ENCODE measurements around the gene ABHD1. TPM values are rescaled to one million over a fixed set of nuclear protein-coding genes. Genes with fewer than 3 reads are reported as not detected.
"Not testable (repeated sequence)": the region's sequence is repeated elsewhere in the genome, so short reads cannot be mapped to it uniquely, and the experiment has no call there.

The ABHD1 gene
- polyA plus RNA-seq, 4 donors, result 0.99 to 2.0 (median 1.3) TPM

DNA sequence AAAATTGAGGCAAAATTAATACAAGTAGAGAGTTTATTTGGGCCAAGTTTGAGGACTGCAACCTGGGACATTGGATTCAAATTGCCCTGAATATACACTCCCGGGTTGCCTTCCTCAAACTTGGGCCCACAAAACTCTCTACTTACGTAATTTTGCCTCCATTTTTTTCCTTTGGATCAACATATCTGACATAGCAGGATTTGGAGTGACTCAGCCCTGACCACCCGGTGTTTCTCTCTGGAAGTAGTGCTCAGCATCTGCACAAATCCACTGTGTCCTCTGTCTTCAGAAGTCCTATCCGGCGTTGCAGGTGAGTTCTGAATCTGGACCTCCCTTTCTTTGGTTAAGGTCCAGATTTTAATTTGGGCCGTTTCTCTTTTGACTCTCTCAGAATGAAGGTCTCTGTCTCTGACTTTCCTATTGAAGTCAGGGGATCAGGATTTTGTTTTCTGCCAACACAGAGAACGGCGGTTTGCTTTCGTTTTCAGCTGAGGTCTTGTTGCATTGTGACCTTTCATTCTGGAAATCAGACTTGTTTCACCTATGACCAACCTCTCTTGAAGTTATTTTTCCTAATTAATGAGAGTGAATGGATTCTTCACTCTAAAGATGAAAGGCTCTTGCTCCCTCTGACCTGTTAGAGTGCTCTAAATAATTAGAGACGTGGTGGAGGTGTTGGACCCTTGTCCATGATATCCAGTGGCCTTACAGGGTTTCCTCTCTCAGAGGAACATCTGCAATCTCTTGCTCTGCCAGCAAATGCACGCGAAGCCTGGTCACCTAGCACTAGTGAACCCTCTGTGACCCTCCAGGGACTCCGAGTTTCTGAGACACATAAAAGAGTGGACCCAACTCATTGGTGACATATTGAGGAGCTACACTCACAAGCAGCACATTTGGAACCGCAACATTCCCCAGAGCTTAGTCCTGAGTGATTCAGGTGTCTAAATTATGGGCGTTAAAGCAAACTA is 38.8 kb downstream of the ABHD1 start:
- DNase-seq (ENCODE audit: low read depth in 4 of 4, low spot score in 2 of 4), result no peak

- no peak for DNase-seq (ENCODE audit: low read depth in 4 of 4, low spot score in 2 of 4)
Measured at GRCh38 chr2:27164960-27165763, 41.5 kb downstream of the ABHD1 start.

GRCh38 chr2:27170581-27171337 is 47.1 kb downstream of the ABHD1 start:
- DNase-seq (ENCODE audit: low read depth in 4 of 4, low spot score in 2 of 4), result no peak

GRCh38 chr2:27171351-27171848 is 47.8 kb downstream of the ABHD1 start:
- DNase-seq (ENCODE audit: low read depth in 4 of 4, low spot score in 2 of 4), result no peak

GRCh38 chr2:27174638-27175037 is 51.0 kb downstream of the ABHD1 start:
- no peak for DNase-seq (ENCODE audit: low read depth in 4 of 4, low spot score in 2 of 4)

DNA sequence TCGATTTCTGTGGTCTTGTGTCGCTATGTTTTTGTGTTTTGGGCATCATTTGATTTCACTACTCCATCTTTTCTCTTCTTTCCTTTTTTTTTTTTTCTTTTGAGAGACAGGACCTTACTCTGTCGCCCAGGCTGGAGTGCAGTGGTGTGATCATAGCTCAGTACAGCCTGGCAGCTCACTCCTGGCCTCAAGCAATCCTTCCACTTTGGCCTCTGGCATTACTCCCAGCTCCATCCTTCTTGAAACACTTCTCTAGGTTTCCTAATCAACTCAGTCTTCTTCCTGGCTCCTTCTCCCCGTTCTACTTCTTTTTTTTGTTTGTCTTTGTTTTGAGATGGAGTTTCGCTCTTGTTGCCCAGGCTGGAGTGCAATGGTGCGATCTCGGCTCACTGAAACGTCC is 51.7 kb downstream of the ABHD1 start:
- DNase-seq (ENCODE audit: low read depth in 4 of 4, low spot score in 2 of 4), result no peak

DNA sequence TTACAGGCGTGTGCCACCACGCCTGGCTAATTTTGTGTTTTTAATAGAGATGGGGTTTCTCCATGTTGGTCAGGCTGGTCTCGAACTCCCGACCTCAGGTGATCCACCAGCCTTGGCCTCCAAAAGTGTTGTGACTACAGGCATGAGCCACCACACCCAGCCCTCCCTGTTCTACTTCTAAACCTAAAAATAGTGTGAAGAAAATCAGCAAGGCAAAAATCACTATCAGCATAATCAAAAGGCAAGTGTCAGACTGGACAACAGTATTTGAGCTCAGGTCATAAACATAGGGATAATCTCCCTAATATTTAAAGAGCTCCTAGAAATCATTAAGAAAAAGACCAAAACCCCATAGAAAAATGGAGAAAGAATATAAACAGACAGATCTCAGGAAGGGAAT is 52.2 kb downstream of the ABHD1 start:
- not testable (repeated sequence) for DNase-seq (ENCODE audit: low read depth in 4 of 4, low spot score in 2 of 4)

GRCh38 chr2:27177441-27178351 is 54.1 kb downstream of the ABHD1 start:
- no peak for DNase-seq (ENCODE audit: low read depth in 4 of 4, low spot score in 2 of 4)

- DNase-seq (ENCODE audit: low read depth in 4 of 4, low spot score in 2 of 4), result no peak
Measured at GRCh38 chr2:27178469-27178868, 54.9 kb downstream of the ABHD1 start.

DNA sequence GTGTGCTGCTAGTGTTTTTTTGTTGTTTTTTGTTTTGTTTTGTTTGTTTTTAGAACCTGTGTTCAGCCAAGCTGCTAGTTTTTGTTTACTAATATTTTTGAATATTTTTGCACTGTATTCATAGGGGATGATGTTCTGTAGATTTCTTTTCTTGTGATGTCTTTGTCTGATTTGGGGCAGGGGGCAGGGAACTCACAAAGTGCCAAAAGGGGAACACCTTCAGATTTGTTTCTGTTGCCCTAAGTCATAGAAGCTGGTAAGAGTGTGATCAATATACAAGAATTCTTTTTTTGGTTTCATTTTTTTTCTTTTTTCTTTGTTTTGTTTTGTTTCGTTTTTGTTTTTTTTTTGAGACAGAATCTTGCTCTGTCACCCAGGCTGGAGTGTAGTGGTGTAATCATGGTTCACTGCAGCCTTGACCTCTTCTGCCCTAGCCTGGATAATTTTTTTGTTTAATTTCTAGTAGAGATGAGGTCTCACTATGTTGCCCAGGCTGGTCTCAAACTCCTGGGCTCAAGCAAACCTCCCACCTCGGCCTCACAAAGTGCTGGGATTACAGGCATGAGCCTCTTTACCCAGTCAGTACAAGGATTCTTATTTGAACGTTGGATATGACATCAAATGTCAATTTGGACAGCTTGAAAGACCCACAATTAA is 55.9 kb downstream of the ABHD1 start:
- DNase-seq (ENCODE audit: low read depth in 4 of 4, low spot score in 2 of 4), result no peak

Other genes starting within 250 kb of the ABHD1 start
- gene MAPRE3, start 153.2 kb upstream of the ABHD1 start, polyA plus RNA-seq (ENCODE audit: insufficient read length in 4 of 4), result 10 to 100 TPM; 11.2 to 16.6 (median 13.6) TPM
- 10 to 100 TPM; 52.6 to 75.7 (median 61.0) TPM for gene TMEM214, start 90.8 kb upstream of the ABHD1 start, polyA plus RNA-seq (ENCODE audit: insufficient read length in 4 of 4)
- 10 to 100 TPM; 58.7 to 71.0 (median 65.6) TPM for gene AGBL5, start 72.1 kb upstream of the ABHD1 start, polyA plus RNA-seq (ENCODE audit: insufficient read length in 4 of 4)
- 100 to 1,000 TPM; 222 to 297 (median 264) TPM for gene OST4, start 52.2 kb upstream of the ABHD1 start, polyA plus RNA-seq (ENCODE audit: insufficient read length in 4 of 4)
- gene EMILIN1, start 45.2 kb upstream of the ABHD1 start, polyA plus RNA-seq (ENCODE audit: insufficient read length in 4 of 4), result 100 to 1,000 TPM in 2 of 4 donors, 10 to 100 TPM in 2; 75.5 to 182 (median 99.1) TPM
- gene KHK, start 37.0 kb upstream of the ABHD1 start, polyA plus RNA-seq (ENCODE audit: insufficient read length in 4 of 4), result 10 to 100 TPM; 45.4 to 55.6 (median 52.0) TPM
- gene CGREF1, start 4.7 kb upstream of the ABHD1 start, polyA plus RNA-seq (ENCODE audit: insufficient read length in 4 of 4), result 1 to 10 TPM; 5.4 to 7.3 (median 6.5) TPM
- gene PREB, start 10.8 kb downstream of the ABHD1 start, polyA plus RNA-seq (ENCODE audit: insufficient read length in 4 of 4), result 10 to 100 TPM; 46.6 to 54.1 (median 52.2) TPM
- gene PRR30, start 15.6 kb downstream of the ABHD1 start, polyA plus RNA-seq (ENCODE audit: insufficient read length in 4 of 4), result not detected
- under 1 TPM; 0.42 to 0.76 (median 0.70) TPM for gene TCF23, start 25.2 kb downstream of the ABHD1 start, polyA plus RNA-seq (ENCODE audit: insufficient read length in 4 of 4)
- gene ATRAID, start 88.2 kb downstream of the ABHD1 start, polyA plus RNA-seq (ENCODE audit: insufficient read length in 4 of 4), result 100 to 1,000 TPM; 144 to 186 (median 158) TPM
- 10 to 100 TPM; 29.6 to 48.6 (median 39.4) TPM for gene SLC5A6, start 88.5 kb downstream of the ABHD1 start, polyA plus RNA-seq (ENCODE audit: insufficient read length in 4 of 4)
- 10 to 100 TPM; 34.7 to 63.8 (median 46.3) TPM for gene CAD, start 93.6 kb downstream of the ABHD1 start, polyA plus RNA-seq (ENCODE audit: insufficient read length in 4 of 4)
- gene SLC30A3, start 139.2 kb downstream of the ABHD1 start, polyA plus RNA-seq (ENCODE audit: insufficient read length in 4 of 4), result 10 to 100 TPM in 1 of 4 donors, 1 to 10 TPM in 3; 5.3 to 11.2 (median 7.0) TPM
- 1 to 10 TPM in 2 of 4 donors, under 1 TPM in 2; 0.43 to 1.6 (median 0.83) TPM for gene DNAJC5G, start 151.6 kb downstream of the ABHD1 start, polyA plus RNA-seq (ENCODE audit: insufficient read length in 4 of 4)
- 1 to 10 TPM; 3.4 to 8.7 (median 4.7) TPM for gene TRIM54, start 158.6 kb downstream of the ABHD1 start, polyA plus RNA-seq (ENCODE audit: insufficient read length in 4 of 4)
- gene UCN, start 184.6 kb downstream of the ABHD1 start, polyA plus RNA-seq (ENCODE audit: insufficient read length in 4 of 4), result 1 to 10 TPM in 2 of 4 donors, under 1 TPM in 2; 0.59 to 1.5 (median 1.1) TPM
- 10 to 100 TPM; 69.5 to 93.3 (median 80.5) TPM for gene MPV17, start 199.3 kb downstream of the ABHD1 start, polyA plus RNA-seq (ENCODE audit: insufficient read length in 4 of 4)
- gene GTF3C2, start 232.9 kb downstream of the ABHD1 start, polyA plus RNA-seq (ENCODE audit: insufficient read length in 4 of 4), result 10 to 100 TPM; 65.4 to 82.3 (median 73.2) TPM
- gene EIF2B4, start 246.5 kb downstream of the ABHD1 start, polyA plus RNA-seq (ENCODE audit: insufficient read length in 4 of 4), result 10 to 100 TPM; 44.1 to 58.6 (median 52.8) TPM
- 100 to 1,000 TPM in 3 of 4 donors, 10 to 100 TPM in 1; 99.0 to 127 (median 108) TPM for gene SNX17, start 246.8 kb downstream of the ABHD1 start, polyA plus RNA-seq (ENCODE audit: insufficient read length in 4 of 4)

Data from left renal cortex interstitium (tissue), 4 donors.